Endothelial cell (in vitro differentiated cells): ENCODE measurements around the gene ADCY1. TPM values are rescaled to one million over a fixed set of nuclear protein-coding genes. Genes with fewer than 3 reads are reported as not detected.

ENCODE experiments used
- DNase-seq: peaks from one replicate; pipeline ENCODE4 v3.0.0; 2021; ENCODE audit warnings: low spot score
- H3K27ac Mint-ChIP-seq: one replicate; pipeline ENCODE4 v1.8.0; 2021; ENCODE audit warnings: mixed read lengths, inconsistent platforms; ENCODE audit not compliant: unreplicated experiment
- H3K27me3 Mint-ChIP-seq: one replicate; pipeline ENCODE4 v1.8.0; 2021; ENCODE audit warnings: mild to moderate bottlenecking, moderate library complexity, mixed read lengths, inconsistent platforms; ENCODE audit not compliant: unreplicated experiment
- H3K36me3 Mint-ChIP-seq: one replicate; pipeline ENCODE4 v1.8.0; 2021; ENCODE audit warnings: mild to moderate bottlenecking, low read depth, mixed read lengths, inconsistent platforms; ENCODE audit not compliant: unreplicated experiment
- H3K4me1 Mint-ChIP-seq: one replicate; pipeline ENCODE4 v1.8.0; 2021; ENCODE audit warnings: mild to moderate bottlenecking, mixed read lengths, inconsistent platforms; ENCODE audit not compliant: unreplicated experiment
- H3K4me3 Mint-ChIP-seq: one replicate; pipeline ENCODE4 v1.8.0; 2021; ENCODE audit warnings: mild to moderate bottlenecking, mixed read lengths, inconsistent platforms; ENCODE audit not compliant: unreplicated experiment
- H3K9me3 Mint-ChIP-seq: one replicate; pipeline ENCODE4 v1.8.0; 2021; ENCODE audit warnings: mixed read lengths, inconsistent platforms; ENCODE audit not compliant: unreplicated experiment
- CTCF ChIP-seq: fragments of 200-600 bp; sonication (generic); IDR thresholded peaks from one replicate; pipeline ENCODE4 v1.5.0; 2021; ENCODE audit warnings: antibody characterized with exemption; ENCODE audit not compliant: unreplicated experiment
- total RNA-seq: library from RNA; stranded (reverse); fragmentation: NEBNext Ultra II Directional; extraction: Animal tissue kit (Norgen Biotek cat#: 25700); gene quantifications from one replicate; pipeline ENCODE4 v1.2.1, GENCODE V29; 2021; ENCODE audit not compliant: unreplicated experiment

The ADCY1 gene
- total RNA-seq, 1 donor from 2014 or later: 50.7 TPM

GRCh38 chr7:45710271-45711160, 136.3 kb downstream of the ADCY1 start:
- no peak for DNase-seq
- no peak overlapping the region for H3K27ac Mint-ChIP-seq
- H3K4me3 Mint-ChIP-seq: no peak overlapping the region
- H3K27me3 Mint-ChIP-seq: peaks cover 2% of the 10 kb centered on the region
- H3K4me1 Mint-ChIP-seq: no peaks in the 10 kb centered on the region
- no peak for TF ChIP-seq CTCF
- H3K36me3 Mint-ChIP-seq: peaks cover 30% of the 10 kb centered on the region
- H3K9me3 Mint-ChIP-seq: no peaks in the 10 kb centered on the region

- no peak for TF ChIP-seq CTCF
- peaks cover 2% of the 10 kb centered on the region for H3K27me3 Mint-ChIP-seq
- H3K27ac Mint-ChIP-seq: no peak overlapping the region
- no peaks in the 10 kb centered on the region for H3K4me1 Mint-ChIP-seq
- H3K36me3 Mint-ChIP-seq: peaks cover 30% of the 10 kb centered on the region
- no peak overlapping the region for H3K4me3 Mint-ChIP-seq
- DNase-seq: no peak
- no peaks in the 10 kb centered on the region for H3K9me3 Mint-ChIP-seq
Observed at GRCh38 chr7:45711161-45711490, 137.0 kb downstream of the ADCY1 start.

- Mint-ChIP-seq H3K27ac (no peak overlapping the region), H3K36me3 (peaks cover 30% of the 10 kb centered on the region)
- no peak for TF ChIP-seq CTCF
Observed at GRCh38 chr7:45712057-45712689, 138.0 kb downstream of the ADCY1 start.

GRCh38 chr7:45712872-45713668, 138.9 kb downstream of the ADCY1 start:
- H3K36me3 Mint-ChIP-seq: peaks cover 29% of the 10 kb centered on the region
- H3K9me3 Mint-ChIP-seq: no peaks in the 10 kb centered on the region
- no peak overlapping the region for H3K27ac Mint-ChIP-seq
- no peak for DNase-seq
- no peak overlapping the region for H3K4me3 Mint-ChIP-seq
- H3K27me3 Mint-ChIP-seq: peaks cover 2% of the 10 kb centered on the region
- TF ChIP-seq CTCF: no peak
- no peaks in the 10 kb centered on the region for H3K4me1 Mint-ChIP-seq

More at GRCh38 chr7:45712057-45712689, 138.0 kb downstream of the ADCY1 start:
- Mint-ChIP-seq H3K9me3 (no peaks in the 10 kb centered on the region), H3K4me1 (no peaks in the 10 kb centered on the region), H3K27me3 (peaks cover 2% of the 10 kb centered on the region), H3K4me3 (no peak overlapping the region)
- DNase-seq: no peak
